Gastrocnemius medialis (tissue), 4 donors: Measurements from ENCODE around the gene MRAP2. TPM values are rescaled to one million over a fixed set of nuclear protein-coding genes. Genes with fewer than 3 reads are reported as not detected.

Source experiments
- ATAC-seq, 2 donors: fragments of 150-250 bp; one replicate each; pipeline ENCODE4 v1.9.1; 2016
- DNase-seq, 2 donors: peaks; one replicate each; pipeline ENCODE4 v3.0.0-alpha.2; 2019
- H3K27ac ChIP-seq, 4 donors: fragments of 200-600 bp; sonication (generic); 1 replicate in 1 of 4; 2 replicates in 3 of 4; pipeline ENCODE4 v1.5.1; 2016 to 2018; ENCODE audit warnings: mild to moderate bottlenecking in 2 of 4, moderate library complexity in 1 of 4
- H3K27me3 ChIP-seq, 3 donors: fragments of 200-600 bp; sonication (generic) in 2 of 3; 1 replicate in 1 of 3; 2 replicates in 2 of 3; pipeline versions ENCODE4 v1.5.1 to v1.6.0; 2016 to 2019; ENCODE audit warnings: mild to moderate bottlenecking in 1 of 3, moderate library complexity in 1 of 3
- H3K36me3 ChIP-seq, 2 donors: fragments of 200-600 bp; sonication (generic) in 1 of 2; one replicate each; pipeline ENCODE4 v1.5.1; 2017 to 2018
- H3K4me1 ChIP-seq, 2 donors: fragments of 200-600 bp; sonication (generic) in 1 of 2; one replicate each; pipeline ENCODE4 v1.5.1; 2016 to 2017; ENCODE audit warnings: mild to moderate bottlenecking in 2 of 2
- H3K4me3 ChIP-seq, 4 donors: fragments of 200-600 bp; sonication (generic) in 3 of 4; 1 replicate in 1 of 4; 2 replicates in 3 of 4; pipeline ENCODE4 v1.5.1; 2016 to 2019; ENCODE audit warnings: mild to moderate bottlenecking in 2 of 4
- H3K9me3 ChIP-seq, 3 donors: fragments of 200-600 bp; sonication (generic) in 2 of 3; 1 replicate in 1 of 3; 2 replicates in 2 of 3; pipeline ENCODE4 v1.5.1; 2016 to 2019
- POLR2A ChIP-seq, 2 donors: fragments of 450-650 bp; IDR thresholded peaks; one replicate each; pipeline ENCODE4 v1.6.1; 2017; ENCODE audit warnings: antibody characterized with exemption in 2 of 2, mild to moderate bottlenecking in 2 of 2, moderate library complexity in 2 of 2
- in situ Hi-C, 4 donors: fragments of 200-750 bp; cut with MboI; loops; one replicate each; pipeline versions ENCODE4 v1.15.0 to v1.8.0; 2017; ENCODE audit warnings: low sequenced_read_pairs in 4 of 4
- intact Hi-C: fragments of 100-400 bp; cut with DNase I; formaldehyde crosslinking; loops from one replicate; pipeline ENCODE4 v1.15.1; 2023; ENCODE audit warnings: low total_unique reads
- total RNA-seq, 4 donors: library from RNA; depleted of rRNA; stranded (reverse); fragments of >200 nt; gene quantifications; one replicate each; pipeline versions ENCODE4 v1.1.0 to v1.2.3, GENCODE V29; 2016
- TF ChIP-seq, protein P1 (sequence below), 5 experiments: fragments of 450-650 bp in 3 of 5; fragments of 200-600 bp in 2 of 5; sonication (generic) in 2 of 5; IDR thresholded peaks in 4 of 5; conservative IDR thresholded peaks in 1 of 5; 1 replicate in 4 of 5; 2 replicates in 1 of 5; pipeline ENCODE4 v1.5.1; 2016 to 2019; ENCODE audit warnings: antibody characterized with exemption in 5 of 5, mild to moderate bottlenecking in 3 of 5, moderate library complexity in 3 of 5

Gene MRAP2
- total RNA-seq, 4 donors from 2014 or later = 0.29 TPM; not detected in 3

GRCh38 chr6:84048588-84048987, 15.0 kb downstream of the MRAP2 start:
- Histone ChIP-seq H3K9me3 (no peaks in the 10 kb centered on the region), H3K4me1 (peaks cover 0 to 5% of the 10 kb centered on the region in 2 donors), H3K27me3 (no peaks in the 10 kb centered on the region), H3K27ac (no peak overlapping the region), H3K36me3 (no peaks in the 10 kb centered on the region), H3K4me3 (no peak overlapping the region)
- DNase-seq = no peak
- TF ChIP-seq POLR2A (IDR thresholded peaks at IDR 0.05) = no peak
- TF ChIP-seq, protein P1, sequence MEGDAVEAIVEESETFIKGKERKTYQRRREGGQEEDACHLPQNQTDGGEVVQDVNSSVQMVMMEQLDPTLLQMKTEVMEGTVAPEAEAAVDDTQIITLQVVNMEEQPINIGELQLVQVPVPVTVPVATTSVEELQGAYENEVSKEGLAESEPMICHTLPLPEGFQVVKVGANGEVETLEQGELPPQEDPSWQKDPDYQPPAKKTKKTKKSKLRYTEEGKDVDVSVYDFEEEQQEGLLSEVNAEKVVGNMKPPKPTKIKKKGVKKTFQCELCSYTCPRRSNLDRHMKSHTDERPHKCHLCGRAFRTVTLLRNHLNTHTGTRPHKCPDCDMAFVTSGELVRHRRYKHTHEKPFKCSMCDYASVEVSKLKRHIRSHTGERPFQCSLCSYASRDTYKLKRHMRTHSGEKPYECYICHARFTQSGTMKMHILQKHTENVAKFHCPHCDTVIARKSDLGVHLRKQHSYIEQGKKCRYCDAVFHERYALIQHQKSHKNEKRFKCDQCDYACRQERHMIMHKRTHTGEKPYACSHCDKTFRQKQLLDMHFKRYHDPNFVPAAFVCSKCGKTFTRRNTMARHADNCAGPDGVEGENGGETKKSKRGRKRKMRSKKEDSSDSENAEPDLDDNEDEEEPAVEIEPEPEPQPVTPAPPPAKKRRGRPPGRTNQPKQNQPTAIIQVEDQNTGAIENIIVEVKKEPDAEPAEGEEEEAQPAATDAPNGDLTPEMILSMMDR (IDR thresholded peaks at IDR 0.05 in 4 of 5, conservative IDR thresholded peaks at IDR 0.05 in 1 of 5) = no peak
- ATAC-seq = no peak
- intact Hi-C loops = no loop called here
- in situ Hi-C loops = no loop called here

DNA sequence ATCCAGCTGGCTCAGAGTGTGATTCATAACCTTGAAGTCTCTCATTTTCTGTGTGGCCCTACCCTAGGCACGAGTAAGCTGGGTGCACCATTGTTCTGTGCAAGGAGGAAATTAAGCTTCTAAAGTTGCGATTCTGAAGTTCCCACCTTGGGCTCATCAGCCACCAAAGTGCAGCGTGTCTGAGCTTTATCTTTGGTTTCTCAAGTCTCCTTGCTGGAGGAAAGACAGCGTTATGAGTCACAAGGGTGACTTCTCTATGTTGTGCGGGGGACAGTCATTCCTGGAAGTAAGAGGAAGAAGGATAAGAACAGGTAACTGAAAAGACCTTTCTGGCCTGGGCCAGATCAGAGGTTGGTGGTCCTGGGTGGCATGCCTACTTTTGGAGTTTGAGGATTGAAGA, 16.8 kb downstream of the MRAP2 start:
- TF ChIP-seq, protein P1 (IDR thresholded peaks at IDR 0.05 in 4 of 5, conservative IDR thresholded peaks at IDR 0.05 in 1 of 5) = no peak
- no peak for TF ChIP-seq POLR2A (IDR thresholded peaks at IDR 0.05)

DNA sequence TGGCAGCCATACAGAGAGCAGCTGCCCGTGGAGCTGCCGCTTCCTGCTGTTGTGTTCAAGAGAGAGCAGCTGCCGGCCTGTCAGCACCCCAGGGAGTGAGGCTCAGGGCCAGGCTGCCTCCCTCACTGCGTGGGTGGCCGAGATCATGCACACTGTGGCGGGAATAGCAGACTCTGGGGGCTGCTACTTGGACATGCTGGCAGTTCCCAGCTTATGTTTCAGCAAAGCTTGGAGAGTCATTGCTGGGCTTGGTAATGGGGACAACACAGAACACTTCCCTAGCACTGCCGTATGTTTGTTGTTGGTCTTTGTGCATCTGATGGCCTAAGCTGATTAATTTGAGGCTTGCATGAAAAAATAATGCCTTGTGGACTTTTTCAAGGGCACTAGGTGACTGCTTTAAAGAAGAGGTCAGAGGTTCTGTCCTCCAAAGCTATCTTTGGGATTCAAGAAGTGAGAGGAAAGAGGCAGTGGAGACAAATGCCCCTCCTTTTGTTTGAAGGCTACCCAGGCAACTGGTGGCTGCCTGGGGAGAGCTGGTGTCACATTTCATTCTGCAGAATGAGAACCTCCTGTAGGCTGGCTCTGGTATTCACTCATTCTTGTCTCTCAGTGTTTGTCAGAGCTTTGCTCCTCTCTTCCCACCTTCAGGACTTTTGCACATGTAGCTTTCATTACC, 18.8 kb downstream of the MRAP2 start:
- no peak for TF ChIP-seq POLR2A (IDR thresholded peaks at IDR 0.05)
- TF ChIP-seq, protein P1 (IDR thresholded peaks at IDR 0.05 in 4 of 5, conservative IDR thresholded peaks at IDR 0.05 in 1 of 5) = no peak
- Histone ChIP-seq H3K4me1 (peaks cover 0 to 5% of the 10 kb centered on the region in 2 donors), H3K9me3 (no peaks in the 10 kb centered on the region), H3K27me3 (no peaks in the 10 kb centered on the region), H3K4me3 (peak overlapping the region in 2 of 4 donors; percentile 3 to 7), H3K36me3 (no peaks in the 10 kb centered on the region), H3K27ac (peak overlapping the region in 1 of 4 donors; percentile 44)
- intact Hi-C loops = no loop called here
- in situ Hi-C loops = no loop called here
- ATAC-seq (peak; percentile 72 to 76), DNase-seq (peak; percentile 6 to 40)

More for the DNA sequence above, 16.8 kb downstream of the MRAP2 start:
- DNase-seq = no peak
- no peak overlapping the region for H3K4me3 ChIP-seq
- H3K27ac ChIP-seq = no peak overlapping the region
- no peak for ATAC-seq
- in situ Hi-C loops (no loop called here), intact Hi-C loops (no loop called here)
- no peaks in the 10 kb centered on the region for H3K36me3 ChIP-seq
- H3K27me3 ChIP-seq = no peaks in the 10 kb centered on the region
- H3K9me3 ChIP-seq = no peaks in the 10 kb centered on the region
- peaks cover 0 to 5% of the 10 kb centered on the region in 2 donors for H3K4me1 ChIP-seq

- DNase-seq = no peak
- Histone ChIP-seq H3K27me3 (no peaks in the 10 kb centered on the region), H3K9me3 (no peaks in the 10 kb centered on the region), H3K36me3 (no peaks in the 10 kb centered on the region), H3K4me1 (peaks cover 0 to 5% of the 10 kb centered on the region in 2 donors), H3K27ac (no peak overlapping the region), H3K4me3 (no peak overlapping the region)
- intact Hi-C loops = no loop called here
- ATAC-seq = no peak
- no peak for TF ChIP-seq POLR2A (IDR thresholded peaks at IDR 0.05)
- TF ChIP-seq, protein P1 (IDR thresholded peaks at IDR 0.05 in 4 of 5, conservative IDR thresholded peaks at IDR 0.05 in 1 of 5) = no peak
- in situ Hi-C loops = no loop called here
Observed at GRCh38 chr6:84052883-84053241, 19.3 kb downstream of the MRAP2 start.

- Histone ChIP-seq H3K4me1 (peaks cover 0 to 5% of the 10 kb centered on the region in 2 donors), H3K27me3 (no peaks in the 10 kb centered on the region), H3K27ac (no peak overlapping the region), H3K9me3 (no peaks in the 10 kb centered on the region), H3K4me3 (no peak overlapping the region), H3K36me3 (no peaks in the 10 kb centered on the region)
- DNase-seq (no peak), ATAC-seq (no peak)
- in situ Hi-C loops (no loop called here), intact Hi-C loops (no loop called here)
- no peak for TF ChIP-seq POLR2A (IDR thresholded peaks at IDR 0.05)
- TF ChIP-seq, protein P1 (IDR thresholded peaks at IDR 0.05 in 4 of 5, conservative IDR thresholded peaks at IDR 0.05 in 1 of 5) = no peak
Observed at GRCh38 chr6:84055647-84056046, 22.1 kb downstream of the MRAP2 start.
